ENCODE measurements around the gene LBHD2.
A peak's percentile ranks its signal among the peaks of the same experiment; 100 is the strongest.

- peak; percentile 86 to 96 for TF ChIP-seq CTCF (conservative IDR thresholded peaks at IDR 0.05; ENCODE audit: low read depth in 2 of 2)
- no peak for TF ChIP-seq REST (IDR thresholded peaks at IDR 0.05; ENCODE audit: unreplicated experiment)
- TF ChIP-seq EZH2 (IDR thresholded peaks at IDR 0.05; ENCODE audit: low read depth, unreplicated experiment) = peak; percentile 67
- no peak for TF ChIP-seq EZH2phosphoT487 (IDR thresholded peaks at IDR 0.05; ENCODE audit: unreplicated experiment)
- no peak for TF ChIP-seq POLR2AphosphoS5 (IDR thresholded peaks at IDR 0.05; ENCODE audit: low read depth)
- no peak for TF ChIP-seq STAT1 (IDR thresholded peaks at IDR 0.05; ENCODE audit: unreplicated experiment)
These were observed 20.8 kb downstream of the LBHD2 start for GRCh38 chr14:103104654-103105452.

Measured in GM23338 (cell line).